Pancreas (tissue), 10 donors: ENCODE data around the gene DRGX. TPM values are rescaled to one million over a fixed set of nuclear protein-coding genes. Genes with fewer than 3 reads are reported as not detected.

Experiments used
- ATAC-seq, 4 donors: fragments of 200-7000 bp; cut with Tn5 transposase; one replicate each; pipeline versions ENCODE4 v1.8.0 to v1.9.1; 2020; ENCODE audit warnings: mild to moderate bottlenecking in 4 of 4, moderate library complexity in 4 of 4
- DNase-seq, 6 donors: peaks; one replicate each; pipeline ENCODE4 v3.0.0-alpha.2; 2020
- FAIRE-seq: peaks from 2 replicates; lab custom pipeline; 2012; peaks lifted over from hg19 to GRCh38; lab: Jason Lieb, UNC
- H3K27ac ChIP-seq, 4 donors: fragments of 200-600 bp; sonication (generic); 1 replicate in 3 of 4; 2 replicates in 1 of 4; pipeline versions ENCODE4 v1.5.0 to v1.8.0; 2020
- H3K27me3 ChIP-seq, 4 donors: fragments of 200-600 bp; one replicate each; pipeline ENCODE4 v1.8.0; 2021
- H3K36me3 ChIP-seq, 3 donors: fragments of 200-600 bp; sonication (generic) in 1 of 3; one replicate each; pipeline versions ENCODE4 v1.5.0 to v1.8.0; 2020 to 2021
- H3K4me1 ChIP-seq, 3 donors: fragments of 200-600 bp; one replicate each; pipeline ENCODE4 v1.8.0; 2021
- H3K4me3 ChIP-seq, 4 donors: fragments of 200-600 bp; sonication (generic) in 2 of 4; one replicate each; pipeline versions ENCODE4 v1.5.0 to v1.8.0; 2020 to 2021
- H3K9me3 ChIP-seq, 4 donors: fragments of 200-600 bp; one replicate each; pipeline ENCODE4 v1.8.0; 2021
- CTCF ChIP-seq, 4 donors: fragments of 200-600 bp; sonication (generic) in 3 of 4; IDR thresholded peaks; one replicate each; pipeline versions ENCODE4 v1.5.0 to v1.8.0; 2021; ENCODE audit warnings: antibody characterized with exemption in 4 of 4
- WGBS, 2 donors: extraction: QIAGEN DNeasy Blood & Tissue Kit; methylation state at CpG; one replicate each; pipeline ENCODE4 v1.1.7; 2013; 5-methylcytosine and 5-hydroxymethylcytosine counted together
- intact Hi-C, 3 donors: fragments of 100-400 bp; cut with DNase I; formaldehyde crosslinking; loops; one replicate each; pipeline versions ENCODE4 v1.11.1 to v1.14.2; 2022
- polyA plus RNA-seq, 2 donors: library from polyadenylated mRNA; stranded (reverse); fragments of 200-250 nt; gene quantifications; one replicate each; pipeline ENCODE4 v1.2.3, GENCODE V29; 2013
- total RNA-seq, 6 donors: library from RNA; stranded (reverse); fragmentation: NEBNext Ultra II Directional in 4 of 6; extraction: Animal tissue kit (Norgen Biotek cat#: 25700) in 4 of 6; gene quantifications; one replicate each; pipeline versions ENCODE4 v1.2.1 to v1.2.4, GENCODE V29; 2021 to 2023
- donor health status: healthy with polysubstance abuse.
- donor health status: DM: no; HTN: no; CAD: no; lungs with moderate emphysema.
- donor health status: DM: no; HTN: no; CAD: no.
- donor health status: control.
- donor health status: control.
- donor health status: Bipolar disorder and iron deficiency.
- donor health status: DM: yes; HTN: yes; CAD: no.
- donor health status: DM: no; HTN: no; CAD: no.
- donor health status: DM: no; HTN: no; CAD: no.
- donor health status: DM: yes; HTN: yes; CAD: no.

DRGX gene
- total and polyA plus RNA-seq, 8 donors, result not detected

GRCh38 chr10:49382826-49383225 lies 13.1 kb downstream of the DRGX start:
- H3K27ac ChIP-seq, result no peak overlapping the region
- no peak for ATAC-seq
- no peaks in the 10 kb centered on the region for H3K9me3 ChIP-seq
- intact Hi-C loops, result no loop called here
- 70 to 83% methylated on average over 5 of the region's 5 CpGs for WGBS, 2 donors
- H3K27me3 ChIP-seq, result no peaks in the 10 kb centered on the region
- no peak for TF ChIP-seq CTCF (IDR thresholded peaks at IDR 0.05)
- H3K4me3 ChIP-seq, result no peak overlapping the region
- H3K4me1 ChIP-seq, result no peaks in the 10 kb centered on the region
- DNase-seq, result no peak
- FAIRE-seq, result no peak
- no peaks in the 10 kb centered on the region for H3K36me3 ChIP-seq

- intact Hi-C loops, result no loop called here
- H3K36me3 ChIP-seq, result no peaks in the 10 kb centered on the region
- WGBS, 2 donors, result 63 to 67% methylated on average over 3 of the region's 3 CpGs
- H3K27ac ChIP-seq, result no peak overlapping the region
- no peak for ATAC-seq
- DNase-seq, result no peak
- no peaks in the 10 kb centered on the region for H3K27me3 ChIP-seq
- FAIRE-seq, result no peak
- H3K4me3 ChIP-seq, result no peak overlapping the region
- no peak for TF ChIP-seq CTCF (IDR thresholded peaks at IDR 0.05)
- H3K9me3 ChIP-seq, result no peaks in the 10 kb centered on the region
- no peaks in the 10 kb centered on the region for H3K4me1 ChIP-seq
Measured at GRCh38 chr10:49382226-49382625, 13.7 kb downstream of the DRGX start.

- ATAC-seq, result no peak
- Histone ChIP-seq H3K36me3 (no peaks in the 10 kb centered on the region), H3K27me3 (no peaks in the 10 kb centered on the region), H3K9me3 (no peaks in the 10 kb centered on the region), H3K27ac (no peak overlapping the region), H3K4me3 (no peak overlapping the region), H3K4me1 (no peaks in the 10 kb centered on the region)
- intact Hi-C loops, result no loop called here
- no peak for FAIRE-seq
- no peak for TF ChIP-seq CTCF (IDR thresholded peaks at IDR 0.05)
- WGBS, 2 donors, result 60 to 67% methylated on average over 14 of the region's 14 CpGs
- no peak for DNase-seq
Measured at GRCh38 chr10:49381111-49381900, 14.6 kb downstream of the DRGX start.

- Histone ChIP-seq H3K9me3 (no peaks in the 10 kb centered on the region), H3K36me3 (no peaks in the 10 kb centered on the region), H3K27me3 (no peaks in the 10 kb centered on the region), H3K27ac (no peak overlapping the region), H3K4me3 (no peak overlapping the region), H3K4me1 (no peaks in the 10 kb centered on the region)
- FAIRE-seq (no peak), DNase-seq (no peak), ATAC-seq (peak in 2 of 4 donors; percentile 35 to 40)
- intact Hi-C loops, result no loop called here
- TF ChIP-seq CTCF (IDR thresholded peaks at IDR 0.05), result no peak
- 49 to 57% methylated on average over 13 of the region's 13 CpGs for WGBS, 2 donors
Measured at GRCh38 chr10:49379596-49380410, 16.1 kb downstream of the DRGX start.
